Stomach (tissue), 9 donors: ENCODE results near the gene VSTM2B. TPM values are rescaled to one million over a fixed set of nuclear protein-coding genes. Genes with fewer than 3 reads are reported as not detected.

Source experiments
- DNase-seq, 2 donors: peaks; one replicate each; pipeline versions ENCODE4 v3.0.0 to v3.0.0-alpha.2; 2013 to 2019
- H3K27ac ChIP-seq, 5 donors: fragments of 200-600 bp in 4 of 5; sonication (generic) in 4 of 5; one replicate each; pipeline ENCODE4 v1.5.1; 2013 to 2019; ENCODE audit warnings: mild to moderate bottlenecking in 1 of 5, moderate library complexity in 1 of 5
- H3K27me3 ChIP-seq, 3 donors: fragments of 200-600 bp; sonication (generic); one replicate each; pipeline ENCODE4 v1.5.1; 2017 to 2019; ENCODE audit warnings: mixed run types in 1 of 3
- H3K36me3 ChIP-seq, 4 donors: fragments of 200-600 bp; sonication (generic); 1 replicate in 3 of 4; 2 replicates in 1 of 4; pipeline ENCODE4 v1.5.1; 2016 to 2019
- H3K4me1 ChIP-seq, 4 donors: fragments of 200-600 bp; sonication (generic); one replicate each; pipeline ENCODE4 v1.5.1; 2016 to 2019
- H3K4me3 ChIP-seq, 4 donors: fragments of 200-600 bp; sonication (generic) in 3 of 4; one replicate each; pipeline ENCODE4 v1.5.1; 2016 to 2019; ENCODE audit warnings: mild to moderate bottlenecking in 1 of 4
- H3K9me3 ChIP-seq, 4 donors: fragments of 200-600 bp; sonication (generic); one replicate each; pipeline ENCODE4 v1.5.1; 2016 to 2019
- EP300 ChIP-seq: sonication (generic); formaldehyde crosslinking; IDR thresholded peaks from one replicate; pipeline ENCODE4 v1.6.1; 2017; ENCODE audit warnings: antibody characterized with exemption
- POLR2A ChIP-seq, 4 donors: fragments of 450-650 bp; IDR thresholded peaks; one replicate each; pipeline ENCODE4 v1.6.1; 2016; ENCODE audit warnings: antibody characterized with exemption in 4 of 4, control low read depth in 2 of 4, mild to moderate bottlenecking in 1 of 4, moderate library complexity in 1 of 4
- POLR2AphosphoS5 ChIP-seq, 3 donors: sonication (generic); formaldehyde crosslinking; IDR thresholded peaks; one replicate each; pipeline ENCODE4 v1.6.1; 2016; ENCODE audit warnings: antibody characterized with exemption in 3 of 3
- whole genome bisulfite sequencing, 5 donors: extraction: QIAGEN DNeasy Blood & Tissue Kit in 3 of 5; methylation state at CpG; one replicate each; pipeline versions ENCODE4 v1.1.5 to v1.1.7; 2013 to 2018; 5-methylcytosine and 5-hydroxymethylcytosine counted together
- intact Hi-C: fragments of 100-400 bp; cut with DNase I; formaldehyde crosslinking; loops from one replicate; pipeline ENCODE4 v1.15.1; 2023; ENCODE audit warnings: low total_unique reads
- polyA plus RNA-seq, 3 donors: library from polyadenylated mRNA; stranded (reverse); fragments of 200-250 nt; gene quantifications; one replicate each; pipeline ENCODE4 v1.2.3, GENCODE V29; 2013
- total RNA-seq, 5 donors: library from RNA; depleted of rRNA; stranded (reverse); fragments of >200 nt; gene quantifications; one replicate each; pipeline versions ENCODE4 v1.1.0 to v1.2.3, GENCODE V29; 2014 to 2016
- TF ChIP-seq, protein P1 (sequence below), 7 experiments: fragments of 450-650 bp in 4 of 7; fragments of 200-600 bp in 3 of 7; sonication (generic) in 3 of 7; IDR thresholded peaks; one replicate each; pipeline ENCODE4 v1.5.1; 2016 to 2019; ENCODE audit warnings: antibody characterized with exemption in 7 of 7, control low read depth in 2 of 7, mild to moderate bottlenecking in 1 of 7
- donor health status: healthy with polysubstance abuse.
- donor health status: Bipolar disorder and iron deficiency.
- donor health status: healthy.

The VSTM2B gene
- total and polyA plus RNA-seq, 8 donors = not detected

GRCh38 chr19:29528350-29528945, 2.7 kb downstream of the VSTM2B start:
- Histone ChIP-seq H3K4me3 (peak overlapping the region; percentile 11 to 43 (median 34)), H3K27me3 (peaks cover 68 to 100% (median 78%) of the 10 kb centered on the region in 3 donors), H3K4me1 (peaks cover 23 to 61% (median 57%) of the 10 kb centered on the region in 4 donors), H3K27ac (no peak overlapping the region), H3K36me3 (no peaks in the 10 kb centered on the region), H3K9me3 (peaks cover 0 to 9% (median 0%) of the 10 kb centered on the region in 4 donors)
- intact Hi-C loops = no loop called here
- WGBS, 5 donors = 1 to 7% (median 2%) methylated on average over 5 to 57 of the region's 57 CpGs
- no peak for TF ChIP-seq POLR2A (IDR thresholded peaks at IDR 0.05)
- TF ChIP-seq, protein P1, sequence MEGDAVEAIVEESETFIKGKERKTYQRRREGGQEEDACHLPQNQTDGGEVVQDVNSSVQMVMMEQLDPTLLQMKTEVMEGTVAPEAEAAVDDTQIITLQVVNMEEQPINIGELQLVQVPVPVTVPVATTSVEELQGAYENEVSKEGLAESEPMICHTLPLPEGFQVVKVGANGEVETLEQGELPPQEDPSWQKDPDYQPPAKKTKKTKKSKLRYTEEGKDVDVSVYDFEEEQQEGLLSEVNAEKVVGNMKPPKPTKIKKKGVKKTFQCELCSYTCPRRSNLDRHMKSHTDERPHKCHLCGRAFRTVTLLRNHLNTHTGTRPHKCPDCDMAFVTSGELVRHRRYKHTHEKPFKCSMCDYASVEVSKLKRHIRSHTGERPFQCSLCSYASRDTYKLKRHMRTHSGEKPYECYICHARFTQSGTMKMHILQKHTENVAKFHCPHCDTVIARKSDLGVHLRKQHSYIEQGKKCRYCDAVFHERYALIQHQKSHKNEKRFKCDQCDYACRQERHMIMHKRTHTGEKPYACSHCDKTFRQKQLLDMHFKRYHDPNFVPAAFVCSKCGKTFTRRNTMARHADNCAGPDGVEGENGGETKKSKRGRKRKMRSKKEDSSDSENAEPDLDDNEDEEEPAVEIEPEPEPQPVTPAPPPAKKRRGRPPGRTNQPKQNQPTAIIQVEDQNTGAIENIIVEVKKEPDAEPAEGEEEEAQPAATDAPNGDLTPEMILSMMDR (IDR thresholded peaks at IDR 0.05) = peak in 4 of 7 experiments; percentile 18 to 71 (median 42)
- peak in 1 of 2 donors; percentile 91 for DNase-seq

DNA sequence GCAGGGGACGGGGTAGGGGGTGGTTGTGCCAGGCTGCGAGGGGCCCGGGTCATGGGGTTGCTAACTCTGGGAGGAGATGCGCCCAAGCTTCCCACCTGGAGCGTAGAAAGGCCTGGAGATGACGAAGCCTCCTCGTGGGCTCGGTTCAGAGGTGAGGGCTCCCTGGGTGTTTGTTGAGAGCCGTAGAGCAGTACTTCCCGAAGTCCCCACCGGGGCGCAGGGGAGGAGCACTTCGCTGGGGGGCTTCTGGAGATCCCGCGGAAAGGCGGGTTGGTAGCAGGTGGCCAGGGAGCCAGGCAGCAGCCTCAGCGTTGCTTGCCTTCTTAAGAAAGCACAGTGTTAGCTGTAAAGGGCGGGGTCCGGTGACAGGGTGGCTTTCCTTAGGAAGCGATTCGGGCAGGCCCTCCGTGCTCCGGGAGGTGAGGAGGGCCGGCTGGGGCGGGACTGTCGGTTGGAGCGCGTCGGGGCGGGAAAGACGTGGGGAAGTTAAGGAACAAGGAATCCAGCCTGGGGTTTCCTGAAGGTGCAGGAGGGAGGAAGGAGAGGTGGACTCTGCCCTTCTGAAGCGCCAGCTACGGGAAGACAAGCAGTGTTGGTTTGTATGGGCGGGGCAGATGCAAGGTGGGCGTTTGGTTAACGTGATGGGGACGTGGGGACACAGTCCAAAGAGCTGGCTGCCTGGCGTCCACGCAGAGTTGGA, 3.3 kb downstream of the VSTM2B start:
- Histone ChIP-seq H3K4me3 (peak overlapping the region in 3 of 4 donors; percentile 31 to 43 (median 37)), H3K4me1 (peaks cover 23 to 61% (median 57%) of the 10 kb centered on the region in 4 donors)

DNA sequence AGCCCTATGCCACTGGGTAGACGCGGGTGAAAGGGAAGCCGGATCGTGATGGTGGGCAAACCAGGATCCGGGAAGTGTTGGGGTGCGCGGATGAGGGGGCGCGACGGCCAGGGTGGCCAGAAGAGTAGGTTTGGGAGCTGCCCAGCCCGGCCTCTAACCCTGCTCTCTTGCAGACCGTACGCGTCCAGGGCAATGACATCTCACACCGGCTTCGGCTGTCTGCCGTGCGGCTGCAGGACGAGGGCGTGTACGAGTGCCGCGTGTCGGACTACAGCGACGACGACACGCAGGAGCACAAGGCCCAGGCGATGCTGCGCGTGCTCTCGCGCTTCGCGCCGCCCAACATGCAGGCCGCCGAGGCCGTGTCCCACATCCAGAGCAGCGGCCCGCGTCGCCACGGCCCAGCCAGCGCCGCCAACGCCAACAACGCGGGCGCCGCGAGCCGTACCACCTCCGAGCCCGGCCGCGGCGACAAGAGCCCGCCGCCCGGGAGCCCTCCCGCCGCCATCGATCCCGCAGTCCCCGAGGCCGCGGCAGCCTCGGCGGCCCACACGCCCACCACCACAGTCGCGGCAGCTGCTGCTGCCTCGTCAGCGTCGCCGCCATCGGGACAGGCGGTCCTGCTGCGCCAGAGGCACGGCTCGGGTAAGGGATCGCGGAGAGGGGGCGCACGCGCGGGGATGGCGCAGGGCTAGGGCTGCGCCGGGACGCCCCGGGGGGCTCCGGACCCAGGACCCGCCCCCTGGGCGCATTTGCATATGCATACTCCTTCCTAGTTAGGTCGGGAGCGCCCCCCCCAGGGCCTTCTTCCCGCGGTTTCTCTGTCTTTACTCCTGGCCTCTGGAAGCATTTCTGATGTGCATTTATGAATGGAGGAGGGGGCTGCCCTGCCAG, 4.1 kb downstream of the VSTM2B start:
- H3K4me1 ChIP-seq = peaks cover 23 to 56% (median 54%) of the 10 kb centered on the region in 4 donors
- intact Hi-C loops = no loop called here
- peak in 1 of 2 donors; percentile 48 for DNase-seq

More for the DNA sequence above, 3.3 kb downstream of the VSTM2B start:
- peak in 1 of 2 donors; percentile 35 for DNase-seq
- Histone ChIP-seq H3K27me3 (peaks cover 62 to 100% (median 71%) of the 10 kb centered on the region in 3 donors), H3K27ac (no peak overlapping the region), H3K36me3 (no peaks in the 10 kb centered on the region), H3K9me3 (peaks cover 0 to 9% (median 0%) of the 10 kb centered on the region in 4 donors)
- WGBS, 5 donors = 2 to 7% (median 4%) methylated on average over 30 to 39 of the region's 39 CpGs
- TF ChIP-seq POLR2A (IDR thresholded peaks at IDR 0.05) (no peak), EP300 (no peak), POLR2AphosphoS5 (IDR thresholded peaks at IDR 0.05) (no peak)
- TF ChIP-seq, protein P1 (IDR thresholded peaks at IDR 0.05) = no peak
- intact Hi-C loops = no loop called here

More for the DNA sequence above, 4.1 kb downstream of the VSTM2B start:
- Histone ChIP-seq H3K27ac (no peak overlapping the region), H3K36me3 (no peaks in the 10 kb centered on the region), H3K27me3 (peaks cover 54 to 100% (median 63%) of the 10 kb centered on the region in 3 donors), H3K9me3 (peaks cover 0 to 9% (median 0%) of the 10 kb centered on the region in 4 donors), H3K4me3 (no peak overlapping the region)
- WGBS, 5 donors = 4 to 9% (median 7%) methylated on average over 14 to 100 of the region's 100 CpGs
- TF ChIP-seq, protein P1 (IDR thresholded peaks at IDR 0.05) = no peak
- no peak for TF ChIP-seq POLR2AphosphoS5 (IDR thresholded peaks at IDR 0.05)
- no peak for TF ChIP-seq EP300
- TF ChIP-seq POLR2A (IDR thresholded peaks at IDR 0.05) = no peak
